Cardiac fibroblast (primary cell): ENCODE results near the gene RAPGEF4.

ENCODE experiments used
- DNase-seq, 2 donors: peaks; one replicate each; pipeline versions ENCODE4 v3.0.0 to v3.0.0-alpha.2; 2010; ENCODE audit warnings: low read depth in 2 of 2
- H3K4me3 ChIP-seq, 2 donors: replicated peaks in 1 of 2; 1 replicate in 1 of 2; 2 replicates in 1 of 2; pipeline ENCODE4 v1.5.1; 2011; ENCODE audit warnings: low read depth in 2 of 2, low read length in 2 of 2, mild to moderate bottlenecking in 2 of 2, moderate library complexity in 1 of 2
- TF ChIP-seq, protein P1 (sequence below): IDR thresholded peaks from one replicate; pipeline ENCODE4 v1.5.1; 2011; ENCODE audit warnings: low read depth, mild to moderate bottlenecking, low read length, inconsistent platforms

RAPGEF4 gene

DNA sequence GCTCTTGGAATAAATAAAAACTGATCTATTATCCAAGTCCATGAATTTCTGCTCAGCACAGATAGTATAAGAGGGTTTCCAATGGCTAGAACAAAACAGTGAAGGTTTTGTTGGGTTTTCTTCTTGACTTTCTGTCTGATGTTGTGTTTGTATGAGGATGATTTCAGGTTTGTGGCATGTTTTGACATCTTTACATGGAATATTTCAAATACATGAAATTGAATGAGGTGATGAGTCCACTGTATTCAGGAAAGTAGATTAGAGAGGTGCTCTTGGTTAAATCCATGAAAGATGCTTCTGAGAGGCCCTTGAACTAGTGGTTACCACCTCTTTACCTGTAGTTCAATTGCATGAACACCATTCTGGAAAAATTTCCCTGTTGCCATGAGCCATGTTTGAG lies 84.3 kb downstream of the RAPGEF4 start:
- TF ChIP-seq, protein P1, sequence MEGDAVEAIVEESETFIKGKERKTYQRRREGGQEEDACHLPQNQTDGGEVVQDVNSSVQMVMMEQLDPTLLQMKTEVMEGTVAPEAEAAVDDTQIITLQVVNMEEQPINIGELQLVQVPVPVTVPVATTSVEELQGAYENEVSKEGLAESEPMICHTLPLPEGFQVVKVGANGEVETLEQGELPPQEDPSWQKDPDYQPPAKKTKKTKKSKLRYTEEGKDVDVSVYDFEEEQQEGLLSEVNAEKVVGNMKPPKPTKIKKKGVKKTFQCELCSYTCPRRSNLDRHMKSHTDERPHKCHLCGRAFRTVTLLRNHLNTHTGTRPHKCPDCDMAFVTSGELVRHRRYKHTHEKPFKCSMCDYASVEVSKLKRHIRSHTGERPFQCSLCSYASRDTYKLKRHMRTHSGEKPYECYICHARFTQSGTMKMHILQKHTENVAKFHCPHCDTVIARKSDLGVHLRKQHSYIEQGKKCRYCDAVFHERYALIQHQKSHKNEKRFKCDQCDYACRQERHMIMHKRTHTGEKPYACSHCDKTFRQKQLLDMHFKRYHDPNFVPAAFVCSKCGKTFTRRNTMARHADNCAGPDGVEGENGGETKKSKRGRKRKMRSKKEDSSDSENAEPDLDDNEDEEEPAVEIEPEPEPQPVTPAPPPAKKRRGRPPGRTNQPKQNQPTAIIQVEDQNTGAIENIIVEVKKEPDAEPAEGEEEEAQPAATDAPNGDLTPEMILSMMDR, result no peak
- no peak for DNase-seq
- H3K4me3 ChIP-seq, result no peak overlapping the region

DNA sequence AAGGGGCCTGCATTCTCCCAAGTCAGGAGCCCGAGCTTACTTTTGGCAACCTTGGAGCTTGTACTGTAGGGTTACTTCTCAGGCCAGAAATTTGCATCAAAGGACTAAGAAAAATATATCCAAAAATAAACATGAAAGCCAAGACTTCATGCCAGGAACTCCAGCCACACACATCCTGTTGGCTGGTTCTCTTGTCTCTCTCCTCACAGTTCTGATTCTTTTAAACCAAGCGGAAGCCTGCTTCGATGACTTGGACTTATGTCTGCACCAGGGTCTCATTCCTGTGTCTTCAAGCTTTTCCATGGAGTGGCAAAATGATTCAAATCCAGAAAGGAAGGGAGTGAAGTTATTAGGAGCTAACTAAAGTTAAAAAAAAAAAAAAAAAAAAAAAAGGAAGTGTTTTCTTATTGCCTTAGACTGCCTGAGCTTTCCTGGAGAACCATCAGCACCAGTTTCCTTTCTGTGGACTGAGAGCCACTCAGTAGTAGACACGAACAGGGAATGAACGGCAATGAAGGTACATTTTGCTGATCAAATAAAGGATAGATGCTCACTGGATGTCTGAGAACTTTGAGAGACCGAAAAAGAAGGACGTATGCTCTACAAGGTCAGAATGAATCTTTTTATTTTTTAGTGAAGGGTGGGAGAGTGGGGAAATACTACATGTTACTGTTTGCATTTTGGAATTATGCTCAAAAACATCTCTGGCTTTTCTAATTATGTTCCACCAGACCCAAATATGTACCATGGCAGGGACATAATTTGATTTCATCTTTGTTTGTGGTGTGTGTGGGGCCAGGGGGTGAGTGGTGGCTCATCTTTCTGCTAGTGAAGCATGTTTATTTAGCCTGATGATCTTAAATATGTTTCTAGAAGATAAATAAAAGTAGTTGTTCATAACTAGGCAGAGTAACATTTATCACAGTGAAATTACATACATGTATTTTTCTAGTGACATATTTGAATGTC lies 86.0 kb downstream of the RAPGEF4 start:
- TF ChIP-seq, protein P1, result no peak
- H3K4me3 ChIP-seq, result no peak overlapping the region
- DNase-seq, result peak in 1 of 2 donors; percentile 71

DNA sequence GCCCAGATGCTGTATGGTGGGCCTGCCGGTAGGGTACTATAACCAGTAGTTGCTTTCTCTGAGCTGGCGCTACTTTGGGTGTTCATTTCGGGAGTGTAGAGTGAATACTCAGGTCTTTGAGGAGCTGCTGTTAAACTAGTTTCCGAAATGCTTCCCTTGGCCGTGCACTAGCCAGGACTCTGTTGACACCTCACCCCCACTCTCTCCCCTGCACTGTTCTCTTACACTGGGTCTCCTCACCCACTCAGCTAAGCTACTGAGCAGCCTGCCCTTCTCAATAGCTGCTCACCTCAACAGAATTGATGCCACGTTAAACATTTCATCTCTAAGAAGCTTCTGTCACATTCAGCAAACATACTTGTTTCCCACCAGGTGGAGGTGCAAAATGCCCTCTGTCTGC lies 86.9 kb downstream of the RAPGEF4 start:
- DNase-seq, result no peak
- no peak overlapping the region for H3K4me3 ChIP-seq
- TF ChIP-seq, protein P1, result no peak

DNA sequence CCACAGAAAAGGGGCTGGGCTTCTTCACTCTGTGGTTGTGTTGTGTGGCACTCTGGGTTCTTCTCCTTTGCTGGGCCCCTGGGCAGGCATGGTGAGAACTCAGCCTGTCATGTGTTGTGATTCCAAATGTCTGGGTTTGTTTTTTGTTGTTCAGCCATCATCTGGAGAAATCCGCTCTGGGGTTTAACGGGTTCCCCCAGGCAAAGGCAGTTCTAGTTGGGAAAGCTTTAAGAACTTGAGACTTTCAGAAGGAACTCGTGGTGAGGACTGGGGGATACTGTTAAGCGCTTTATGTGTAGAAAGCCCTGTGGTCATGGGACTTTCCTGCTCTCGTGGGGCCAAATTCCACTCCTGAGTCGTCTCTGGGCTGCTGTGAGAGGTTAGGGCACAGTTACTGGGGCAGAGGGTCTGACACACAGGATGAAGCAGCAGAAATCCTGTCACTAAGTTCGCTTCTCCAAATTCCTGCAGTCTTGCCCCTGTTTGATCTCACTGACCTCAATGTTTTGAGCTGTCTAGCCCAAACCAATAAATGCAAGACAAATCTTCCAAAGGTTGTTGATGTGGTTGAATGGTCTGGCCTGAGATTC lies 87.7 kb downstream of the RAPGEF4 start:
- TF ChIP-seq, protein P1, result no peak
- no peak for DNase-seq
- H3K4me3 ChIP-seq, result no peak overlapping the region

DNA sequence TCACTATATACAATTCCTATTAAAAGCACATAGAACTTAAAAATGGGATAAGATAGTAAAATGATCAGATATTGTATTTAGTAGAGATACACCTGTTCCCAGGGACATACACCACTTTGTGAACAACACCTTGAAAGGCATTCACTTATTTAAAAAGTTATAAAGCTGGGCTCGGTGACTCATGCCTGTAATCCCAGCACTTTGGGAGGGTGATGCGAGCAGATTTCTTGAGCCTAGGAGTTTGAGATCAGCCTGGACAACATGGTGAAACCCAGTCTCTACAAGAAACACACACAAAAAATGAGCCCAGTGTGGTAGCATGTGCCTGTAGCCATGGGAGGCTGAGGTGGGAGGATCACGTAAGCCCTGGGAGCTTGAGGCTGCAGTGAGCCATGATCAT lies 90.9 kb downstream of the RAPGEF4 start:
- TF ChIP-seq, protein P1, result no peak
- H3K4me3 ChIP-seq, result no peak overlapping the region
- no peak for DNase-seq

DNA sequence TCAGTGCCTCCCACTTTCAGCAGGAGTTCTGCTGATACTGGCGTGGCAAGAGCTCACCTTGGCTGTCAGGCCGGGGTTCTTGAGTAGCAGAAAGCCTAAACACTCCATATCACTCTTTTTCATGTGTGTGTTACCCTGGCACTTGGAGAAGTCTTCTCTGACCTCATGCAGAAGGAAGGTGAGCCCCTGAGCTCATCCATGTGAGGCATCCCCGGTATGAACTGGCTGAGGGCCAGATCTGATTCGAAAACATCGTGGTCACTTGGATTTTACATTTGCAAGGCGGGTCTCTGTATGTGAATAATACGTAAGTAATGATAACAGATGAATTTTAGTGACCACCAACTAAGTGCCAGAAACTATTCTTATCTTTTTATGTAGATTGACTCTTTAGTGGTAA lies 93.6 kb downstream of the RAPGEF4 start:
- TF ChIP-seq, protein P1, result no peak
- DNase-seq, result peak; percentile 66 to 83

More for the DNA sequence above, 93.6 kb downstream of the RAPGEF4 start:
- H3K4me3 ChIP-seq, result no peak overlapping the region
